Fibroblast of lung (primary cell): ENCODE measurements around the gene RALY.

ENCODE experiments used
- CTCF ChIP-seq, 2 donors: IDR thresholded peaks in 1 of 2; conservative IDR thresholded peaks in 1 of 2; 1 replicate in 1 of 2; 2 replicates in 1 of 2; pipeline ENCODE4 v1.5.1; 2011 to 2012; ENCODE audit warnings: low read length in 2 of 2, control low read depth in 1 of 2, inconsistent platforms in 1 of 2, low read depth in 1 of 2, mild to moderate bottlenecking in 1 of 2
- EZH2 ChIP-seq: IDR thresholded peaks from 2 replicates; pipeline ENCODE4 v1.5.1; 2012; ENCODE audit warnings: low read length, control low read depth, mild to moderate bottlenecking; ENCODE audit errors: missing control alignments

DNA sequence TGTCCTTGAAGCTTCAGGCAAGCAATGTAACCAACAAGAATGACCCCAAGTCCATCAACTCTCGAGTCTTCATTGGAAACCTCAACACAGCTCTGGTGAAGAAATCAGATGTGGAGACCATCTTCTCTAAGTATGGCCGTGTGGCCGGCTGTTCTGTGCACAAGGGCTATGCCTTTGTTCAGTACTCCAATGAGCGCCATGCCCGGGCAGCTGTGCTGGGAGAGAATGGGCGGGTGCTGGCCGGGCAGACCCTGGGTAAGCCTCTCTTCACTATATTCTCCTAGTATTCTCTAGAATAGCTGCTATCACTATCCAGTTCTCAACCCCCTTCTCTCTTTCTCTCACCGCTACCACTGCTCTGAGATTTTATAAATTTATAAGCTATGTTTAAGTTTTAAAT lies 78.4 kb downstream of the RALY start:
- TF ChIP-seq CTCF (conservative IDR thresholded peaks at IDR 0.05 in 1 of 2, IDR thresholded peaks at IDR 0.05 in 1 of 2; ENCODE audit: low read depth in 1 of 2, low read length in 2 of 2) (no peak), EZH2 (no peak)
